GM12873 (cell line): ENCODE measurements around the gene SET.

Experiments
- CTCF ChIP-seq: IDR thresholded peaks from 2 replicates; pipeline ENCODE4 v1.5.1; 2012; ENCODE audit warnings: low read depth, mild to moderate bottlenecking, moderate library complexity, low read length, control low read depth; ENCODE audit not compliant: insufficient read depth; ENCODE audit errors: missing control alignments

SET gene

GRCh38 chr9:128712451-128713410 is 23.7 kb downstream of the SET start:
- TF ChIP-seq CTCF, result no peak

- TF ChIP-seq CTCF, result no peak
Observed at GRCh38 chr9:128713411-128713780, 24.4 kb downstream of the SET start.

- no peak for TF ChIP-seq CTCF
Observed at GRCh38 chr9:128713941-128714573, 25.0 kb downstream of the SET start.

GRCh38 chr9:128714586-128715435 is 25.8 kb downstream of the SET start:
- no peak for TF ChIP-seq CTCF

- no peak for TF ChIP-seq CTCF
Observed at GRCh38 chr9:128715436-128715750, 26.4 kb downstream of the SET start.

GRCh38 chr9:128716581-128717254 is 27.7 kb downstream of the SET start:
- TF ChIP-seq CTCF, result no peak
